NCI-H1105 treated with DMSO at 0.1 percent for 48 hours (cell line): ENCODE results near the gene CFAP58.

ENCODE experiments used
- DNase-seq: peaks from one replicate; lab custom pipeline; 2025; lab: John Stamatoyannopoulos, UW

CFAP58 gene

GRCh38 chr10:104353325-104354048, at the start of gene CFAP58:
TSS of gene CFAP58 (plus strand) at chr10:104353833. CDS start at chr10:104353898, 65 bp downstream.
- peak; percentile 58 for DNase-seq

GRCh38 chr10:104304356-104304745, 49.3 kb upstream of the CFAP58 start:
- no peak for DNase-seq

- DNase-seq = no peak
Observed at GRCh38 chr10:104304927-104305326, 48.7 kb upstream of the CFAP58 start.

DNA sequence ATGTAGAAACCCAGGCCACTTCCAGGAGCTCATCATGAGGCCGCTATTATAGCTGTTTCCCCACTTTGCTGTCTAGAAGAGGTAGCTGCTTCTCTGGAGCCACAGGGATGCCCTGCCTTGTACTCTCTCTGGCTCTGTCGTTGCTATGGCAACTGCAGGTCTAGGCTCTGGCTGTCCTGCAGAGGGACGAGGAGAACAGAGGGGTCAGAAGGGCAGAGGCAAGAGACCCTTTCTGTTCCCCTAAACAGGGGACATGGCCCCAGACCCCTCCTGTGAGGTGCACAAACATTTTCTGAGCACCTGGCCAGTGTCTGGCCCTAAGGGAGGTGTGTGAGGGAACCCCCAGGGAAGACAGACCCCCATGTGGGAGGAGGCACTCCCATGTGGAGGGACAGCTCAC, 46.7 kb upstream of the CFAP58 start:
- no peak for DNase-seq

DNA sequence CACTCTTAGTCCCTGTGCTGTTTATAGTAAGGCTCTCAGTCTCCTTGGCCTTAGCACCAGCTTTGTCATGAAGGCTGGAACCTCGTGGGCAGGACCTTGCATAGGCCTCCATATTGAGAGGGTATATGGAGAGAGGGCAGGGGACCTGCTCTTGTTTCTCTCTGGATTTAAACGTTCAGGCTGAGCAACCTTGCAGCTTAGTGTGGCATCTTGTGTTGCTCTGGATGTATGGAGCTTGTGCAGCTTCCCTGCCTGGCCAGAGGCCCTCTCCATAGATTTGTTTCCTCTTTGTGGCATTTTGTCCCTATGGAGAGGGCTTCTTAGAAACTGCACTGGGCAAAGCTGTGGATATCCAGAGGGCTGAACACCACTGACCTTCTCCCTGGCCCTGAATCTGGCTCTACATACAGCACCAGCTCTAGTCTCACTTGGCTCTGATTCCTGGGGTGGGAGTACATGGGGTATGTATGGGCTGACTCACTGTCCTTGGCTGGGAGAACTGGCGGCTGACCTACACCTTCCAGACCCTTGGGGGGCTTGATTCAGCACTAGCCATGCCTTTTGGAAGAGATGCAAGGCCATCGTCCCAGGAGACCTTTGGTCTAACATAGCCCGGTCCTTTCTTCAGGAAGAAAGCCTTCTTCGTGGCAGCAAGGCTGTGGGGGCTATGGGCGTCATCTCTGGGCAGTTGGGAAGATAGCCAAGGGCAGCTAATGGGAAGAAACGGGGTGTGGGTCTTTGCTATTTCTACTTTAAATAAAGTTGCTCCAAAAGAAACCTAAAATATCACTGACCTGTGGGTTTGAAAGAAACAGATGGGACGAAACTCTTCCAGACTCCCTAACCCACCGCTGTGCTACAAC, 45.8 kb upstream of the CFAP58 start:
- no peak for DNase-seq

GRCh38 chr10:104308439-104308903, 45.2 kb upstream of the CFAP58 start:
- DNase-seq = no peak

- DNase-seq = no peak
Observed at GRCh38 chr10:104309980-104310978, 43.4 kb upstream of the CFAP58 start.

- no peak for DNase-seq
Observed at GRCh38 chr10:104311184-104311720, 42.4 kb upstream of the CFAP58 start.

DNA sequence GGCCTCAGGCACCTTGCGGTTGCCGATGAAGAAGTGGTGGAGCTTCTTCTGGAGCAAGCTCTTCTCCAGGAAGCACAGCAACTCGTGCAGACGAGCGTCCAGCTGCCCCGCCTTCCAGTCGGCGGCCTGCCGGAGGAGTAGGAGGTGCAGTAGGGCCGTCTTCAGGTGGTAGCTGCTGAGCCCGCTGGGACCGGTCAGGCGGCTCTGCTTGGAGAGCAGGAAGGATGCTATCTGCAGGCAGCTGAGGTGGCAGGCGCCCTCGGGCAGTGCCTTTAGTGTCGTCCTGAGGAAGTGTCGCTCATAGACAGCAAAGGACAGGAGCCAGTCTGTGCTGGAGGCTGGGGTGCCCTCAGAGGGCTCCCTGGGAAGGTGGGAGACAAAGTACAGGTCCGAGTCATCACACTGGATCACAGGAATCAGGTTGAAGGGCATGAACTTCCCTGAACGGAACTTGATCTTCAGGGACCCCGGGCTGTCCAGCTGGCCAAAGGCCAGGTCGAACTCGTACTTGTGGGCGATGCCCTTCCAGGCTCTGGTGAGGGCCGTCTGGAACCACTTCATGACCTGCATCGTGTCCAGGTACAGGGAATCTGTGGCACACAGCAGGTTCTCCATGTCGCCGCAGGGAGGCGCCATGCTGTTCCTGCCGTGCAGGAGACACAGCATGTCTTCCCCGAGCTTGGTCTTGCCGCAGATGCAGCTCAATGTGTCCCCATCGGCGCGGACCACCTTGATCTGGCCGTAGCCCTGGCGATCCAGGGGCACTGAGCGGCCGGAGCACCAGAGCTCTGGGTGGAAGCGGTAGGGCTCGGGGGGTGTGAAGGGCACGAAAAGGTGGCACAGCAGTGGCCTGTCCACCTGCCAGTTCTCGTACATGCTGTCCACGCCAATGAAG, 38.8 kb upstream of the CFAP58 start:
- no peak for DNase-seq

DNA sequence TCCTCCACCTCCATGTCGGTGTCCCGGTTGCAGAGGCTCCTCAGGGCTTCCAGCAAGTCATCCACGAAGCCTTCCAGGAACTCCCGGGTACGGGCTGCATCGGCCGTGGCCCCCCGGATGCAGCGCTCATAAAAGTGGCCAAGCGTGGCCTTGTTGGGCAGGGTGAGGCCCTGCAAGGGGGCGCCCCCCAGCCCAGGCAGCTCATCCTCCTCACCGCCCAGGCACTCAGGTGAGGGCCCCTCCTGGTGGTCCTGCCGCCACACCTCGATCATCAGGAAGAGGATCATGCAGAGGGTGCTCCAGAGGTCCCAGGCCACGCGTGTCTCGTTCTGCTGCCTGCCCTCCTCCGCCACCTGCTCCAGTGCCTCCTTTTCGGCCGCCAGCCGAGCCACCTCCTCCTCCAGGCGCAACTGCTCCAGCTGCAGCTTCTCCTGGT, 38.1 kb upstream of the CFAP58 start:
- no peak for DNase-seq

DNA sequence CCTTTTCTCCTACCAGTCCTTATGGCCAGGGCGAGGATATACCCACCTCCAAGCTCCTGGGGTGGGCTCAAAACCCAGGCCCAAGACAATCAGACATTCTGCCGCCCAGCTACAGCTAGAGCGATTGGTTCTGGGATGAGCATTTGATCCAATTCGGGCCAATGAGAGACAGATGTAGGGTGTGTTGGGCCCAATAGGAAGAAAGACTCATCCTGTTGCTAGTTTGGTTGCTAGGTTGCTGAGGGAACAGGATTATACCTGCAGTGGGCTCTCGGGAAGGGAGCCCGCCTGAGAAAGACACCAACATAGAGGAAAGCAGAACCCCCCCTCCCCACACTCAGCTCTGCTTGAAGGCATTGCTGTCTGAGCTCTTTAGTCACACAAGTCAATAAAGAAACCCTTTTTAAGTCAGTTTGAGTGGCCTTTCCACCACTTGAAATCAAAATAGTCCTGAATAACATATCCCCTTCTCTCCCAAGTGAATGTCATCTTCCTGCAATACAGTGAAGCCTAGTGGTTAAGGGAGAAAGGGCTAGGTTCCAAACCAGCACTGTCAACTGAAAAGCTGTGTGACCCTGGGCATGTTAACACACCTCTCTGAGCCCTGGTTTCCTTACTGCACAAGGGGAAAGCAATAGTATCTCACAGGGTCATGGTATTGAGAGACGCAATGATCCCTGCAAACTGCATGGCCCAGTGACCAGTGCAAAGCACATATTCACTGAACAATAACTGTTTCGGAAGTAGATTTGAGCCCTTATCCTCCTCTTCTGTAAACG, 37.1 kb upstream of the CFAP58 start:
- no peak for DNase-seq

DNA sequence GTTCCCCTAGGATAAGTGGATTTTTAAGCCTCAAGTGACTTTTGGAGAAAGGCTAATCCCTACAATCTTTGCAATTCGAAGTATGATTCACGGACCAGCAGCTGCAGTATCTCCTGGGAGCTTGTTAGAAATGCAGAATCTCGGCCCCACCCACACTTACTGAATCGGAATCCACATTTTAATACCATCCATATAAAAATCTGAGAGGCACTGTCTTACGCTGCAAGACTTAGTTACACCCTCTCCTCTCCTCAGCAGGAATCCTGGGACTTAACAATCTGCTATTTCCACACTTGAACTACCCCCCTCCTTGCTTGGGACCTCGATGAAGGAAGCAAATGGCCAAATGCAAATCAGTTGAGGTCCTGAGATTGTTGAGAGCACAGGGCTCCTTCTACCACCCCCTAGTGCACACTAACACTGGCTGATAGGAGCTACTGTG, 36.3 kb upstream of the CFAP58 start:
- DNase-seq = no peak

GRCh38 chr10:104317726-104318299, 35.8 kb upstream of the CFAP58 start:
- DNase-seq = no peak

DNA sequence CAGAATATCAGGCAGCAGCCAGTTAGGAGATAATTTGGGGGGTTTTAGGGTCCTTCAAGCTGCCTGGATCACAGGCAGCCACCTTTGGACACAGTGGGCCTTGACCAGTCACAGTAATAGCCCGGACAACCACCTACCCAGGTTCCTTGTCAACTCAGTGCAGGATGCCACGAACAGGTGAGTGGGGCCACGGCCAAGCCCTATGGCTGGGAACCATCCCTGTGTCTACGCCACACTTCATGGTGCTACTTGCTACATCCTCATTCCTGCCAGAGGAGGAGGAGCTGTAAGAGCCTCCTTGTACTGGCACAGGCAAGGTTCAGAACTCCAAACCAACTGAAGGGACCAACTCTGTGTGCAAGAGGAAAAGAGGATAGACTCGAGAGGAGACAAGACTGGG, 35.3 kb upstream of the CFAP58 start:
- no peak for DNase-seq

DNA sequence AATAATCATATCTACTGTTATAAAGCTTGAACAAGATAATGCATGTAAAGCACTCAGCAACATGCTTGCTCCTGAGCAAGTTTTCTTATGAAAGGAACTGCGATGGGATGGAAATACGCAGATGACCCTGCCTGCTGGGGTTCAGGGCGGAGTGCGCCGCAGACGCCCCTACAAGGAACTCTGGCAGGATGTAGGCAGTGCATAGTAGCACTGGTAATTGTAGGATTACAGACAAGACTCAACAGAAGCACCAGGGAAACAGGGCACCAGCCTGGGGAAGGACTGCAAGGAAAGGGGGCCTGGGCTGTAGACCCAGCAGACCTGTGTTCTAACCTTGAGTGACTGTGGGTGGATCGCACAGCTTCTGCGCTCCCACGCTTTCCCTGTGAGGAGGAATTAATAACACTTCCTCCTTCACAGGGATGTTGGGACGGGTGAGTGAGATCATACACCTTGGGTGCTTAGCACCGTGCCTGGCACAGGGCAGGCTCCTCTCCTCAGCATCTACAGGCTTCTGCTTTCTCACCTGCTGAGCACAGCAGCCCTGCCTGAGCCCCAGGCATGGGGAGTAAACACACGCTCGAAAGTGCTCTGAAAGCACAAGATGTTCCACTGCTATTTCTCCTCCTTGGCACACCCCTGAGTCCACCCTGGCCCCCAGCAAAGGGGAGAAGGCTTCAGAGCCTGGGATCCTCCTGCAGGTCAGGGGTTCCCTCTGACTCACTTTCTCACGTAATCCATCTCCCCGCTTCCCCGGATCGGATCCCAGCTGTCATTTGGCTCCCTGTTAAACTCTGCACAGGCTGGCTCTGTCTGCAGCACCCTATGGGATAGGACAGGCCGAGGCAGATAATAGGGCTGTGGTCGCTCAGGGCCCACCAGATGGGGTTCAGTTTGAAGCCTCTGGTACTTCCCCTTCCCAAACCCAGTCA, 34.6 kb upstream of the CFAP58 start:
- no peak for DNase-seq

DNA sequence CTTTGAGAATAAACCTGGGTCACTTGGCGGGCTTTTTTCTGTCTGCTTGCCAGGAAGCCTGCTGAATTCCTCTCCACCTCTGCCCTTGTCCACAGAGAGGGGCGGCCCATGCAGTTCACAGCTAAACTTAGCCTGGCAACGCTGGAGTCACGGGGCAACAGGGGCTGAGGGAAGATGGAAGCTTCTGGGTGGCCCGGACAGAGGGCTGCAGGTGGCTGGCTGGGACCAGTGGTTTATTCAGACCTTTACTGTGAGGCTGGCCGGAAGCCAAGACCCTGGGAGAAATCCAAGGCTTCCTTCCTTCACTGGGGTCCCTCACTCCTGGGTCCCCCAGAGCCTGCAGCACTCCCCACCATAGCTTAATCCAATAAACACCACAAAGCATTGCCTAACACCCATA, 32.4 kb upstream of the CFAP58 start:
- no peak for DNase-seq

- DNase-seq = no peak
Observed at GRCh38 chr10:104321725-104322415, 31.8 kb upstream of the CFAP58 start.

DNA sequence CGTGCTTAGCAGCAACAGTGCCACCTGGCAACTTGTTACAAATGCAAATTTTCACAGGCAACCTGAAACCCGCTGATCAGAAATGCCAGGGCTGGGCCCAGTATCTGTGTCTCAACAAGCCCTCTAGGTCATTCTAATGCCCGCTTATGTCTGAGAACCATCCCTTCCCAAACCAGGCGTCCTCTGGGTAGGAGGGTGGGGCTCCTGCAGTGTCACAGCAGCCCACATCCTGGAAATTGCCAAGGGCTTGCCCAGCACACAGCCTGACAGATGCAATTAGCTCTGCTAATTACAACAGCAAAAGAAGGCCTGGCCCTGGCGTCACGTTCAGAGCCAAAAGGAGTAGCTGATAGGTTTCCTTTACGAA, 31.2 kb upstream of the CFAP58 start:
- DNase-seq = no peak
